HT-29 (cell line): ENCODE measurements around the gene KCNK3. TPM values are rescaled to one million over a fixed set of nuclear protein-coding genes. Genes with fewer than 3 reads are reported as not detected.

Source experiments
- DNase-seq: peaks from one replicate; pipeline ENCODE4 v3.0.0-alpha.2; 2015; ENCODE audit warnings: low spot score
- small RNA-seq: library from RNA; depleted of rRNA; stranded (forward); fragments of <200 nt; gene quantifications from one replicate; pipeline ENCODE3, GENCODE V24; 2014
- total RNA-seq: library from RNA; depleted of rRNA; stranded (reverse); fragments of >200 nt; shearing (Covaris generic); gene quantifications from 2 replicates; pipeline ENCODE4 v1.2.3, GENCODE V29; 2014; rRNA removed

The KCNK3 gene
- total RNA-seq, 1 experiment from 2014 or later = not detected

DNA sequence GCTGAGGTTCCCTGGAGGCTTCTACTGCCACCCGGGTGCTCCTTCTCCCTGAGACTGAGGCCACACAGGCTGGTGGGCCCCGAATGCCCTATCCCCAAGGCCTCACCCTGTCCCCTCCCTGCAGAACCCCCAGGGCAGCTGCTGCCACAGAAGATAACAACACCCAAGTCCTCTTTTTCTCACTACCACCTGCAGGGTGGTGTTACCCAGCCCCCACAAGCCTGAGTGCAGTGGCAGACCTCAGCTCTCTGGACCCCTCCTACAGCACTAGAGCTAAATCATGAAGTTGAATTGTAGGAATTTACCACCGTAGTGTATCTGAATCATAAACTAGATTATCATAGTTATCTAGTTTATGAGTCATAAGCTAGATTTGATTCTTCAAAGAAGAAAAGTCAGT is 86.0 kb downstream of the KCNK3 start:
- DNase-seq = no peak

DNA sequence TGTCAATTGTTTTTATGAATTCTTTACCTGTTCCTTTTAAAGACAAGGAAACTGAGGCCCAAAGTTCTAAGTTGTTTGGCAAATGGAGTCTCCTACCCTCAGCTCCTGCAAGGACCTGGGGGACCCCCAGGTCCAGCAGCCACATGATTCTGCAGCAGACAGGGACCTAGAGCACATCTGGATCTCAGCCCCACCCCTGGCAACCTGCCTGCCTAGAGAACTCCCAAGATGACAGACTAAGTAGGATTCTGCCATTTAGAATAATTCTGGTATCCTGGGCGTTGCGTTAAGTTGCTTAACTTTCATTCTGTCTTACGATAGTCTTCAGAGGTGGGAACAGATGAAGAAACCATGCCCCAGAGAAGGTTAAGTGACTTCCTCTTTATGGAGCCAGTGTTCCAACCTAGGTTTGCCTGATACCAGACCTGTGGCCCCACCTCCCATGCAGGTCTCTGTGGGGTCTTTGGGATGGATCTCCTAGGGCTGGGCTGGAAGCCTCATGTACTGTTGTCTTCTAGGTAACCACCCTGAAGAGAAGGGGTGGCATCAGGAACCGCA is 87.8 kb downstream of the KCNK3 start:
- no peak for DNase-seq

Small RNAs within 50 kb of the gene (small RNA-seq; reads per million reads assigned to genes)
- gene AC015977.1 = not detected

Other genes starting within 250 kb of the KCNK3 start
- gene OTOF, start 214.6 kb upstream of the KCNK3 start, total RNA-seq = under 0.01 TPM in 1 of 2 replicates, not detected in the other
- not detected in 2 replicates for gene CIB4, start 51.4 kb upstream of the KCNK3 start, total RNA-seq
- 24.3 and 27.5 TPM in 2 replicates for gene SLC35F6, start 71.6 kb downstream of the KCNK3 start, total RNA-seq
- gene CENPA, start 93.3 kb downstream of the KCNK3 start, total RNA-seq = 18.3 and 26.9 TPM in 2 replicates
- gene DPYSL5, start 155.4 kb downstream of the KCNK3 start, total RNA-seq = not detected in 2 replicates